GM13976 (cell line): Measurements from ENCODE around the gene CCNH.

Source experiments
- DNase-seq: peaks from one replicate; pipeline ENCODE4 v3.0.0; 2012; ENCODE audit warnings: low spot score
- in situ Hi-C: fragments of 300-500 bp; cut with MboI; formaldehyde crosslinking; loops from one replicate; pipeline ENCODE4 v1.12.0; 2022; ENCODE audit warnings: low sequenced_read_pairs, mixed read lengths, inconsistent platforms; ENCODE audit not compliant: unreplicated experiment
- TF ChIP-seq, protein P1 (sequence below): IDR thresholded peaks from 2 replicates; pipeline ENCODE4 v1.5.1; 2012; ENCODE audit warnings: borderline replicate concordance, mild to moderate bottlenecking; ENCODE audit not compliant: insufficient read depth; ENCODE audit errors: extremely low read depth, missing control alignments, control extremely low read depth

The CCNH gene

GRCh38 chr5:87360132-87360531 is 52.6 kb downstream of the CCNH start:
- TF ChIP-seq, protein P1, sequence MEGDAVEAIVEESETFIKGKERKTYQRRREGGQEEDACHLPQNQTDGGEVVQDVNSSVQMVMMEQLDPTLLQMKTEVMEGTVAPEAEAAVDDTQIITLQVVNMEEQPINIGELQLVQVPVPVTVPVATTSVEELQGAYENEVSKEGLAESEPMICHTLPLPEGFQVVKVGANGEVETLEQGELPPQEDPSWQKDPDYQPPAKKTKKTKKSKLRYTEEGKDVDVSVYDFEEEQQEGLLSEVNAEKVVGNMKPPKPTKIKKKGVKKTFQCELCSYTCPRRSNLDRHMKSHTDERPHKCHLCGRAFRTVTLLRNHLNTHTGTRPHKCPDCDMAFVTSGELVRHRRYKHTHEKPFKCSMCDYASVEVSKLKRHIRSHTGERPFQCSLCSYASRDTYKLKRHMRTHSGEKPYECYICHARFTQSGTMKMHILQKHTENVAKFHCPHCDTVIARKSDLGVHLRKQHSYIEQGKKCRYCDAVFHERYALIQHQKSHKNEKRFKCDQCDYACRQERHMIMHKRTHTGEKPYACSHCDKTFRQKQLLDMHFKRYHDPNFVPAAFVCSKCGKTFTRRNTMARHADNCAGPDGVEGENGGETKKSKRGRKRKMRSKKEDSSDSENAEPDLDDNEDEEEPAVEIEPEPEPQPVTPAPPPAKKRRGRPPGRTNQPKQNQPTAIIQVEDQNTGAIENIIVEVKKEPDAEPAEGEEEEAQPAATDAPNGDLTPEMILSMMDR, result no peak
- in situ Hi-C loops, result no loop called here
- no peak for DNase-seq

GRCh38 chr5:87359106-87359505 is 53.6 kb downstream of the CCNH start:
- no peak for DNase-seq
- in situ Hi-C loops, result no loop called here
- TF ChIP-seq, protein P1, result no peak

GRCh38 chr5:87354496-87354895 is 58.2 kb downstream of the CCNH start:
- no peak for DNase-seq
- in situ Hi-C loops, result no loop called here
- TF ChIP-seq, protein P1, result no peak

GRCh38 chr5:87347841-87348240 is 64.9 kb downstream of the CCNH start:
- DNase-seq, result no peak
- TF ChIP-seq, protein P1, result no peak
- in situ Hi-C loops, result loop anchor here (10.0 kb wide), 1 partner anchor 233 kb away; no protein-coding TSS in a partner anchor

DNA sequence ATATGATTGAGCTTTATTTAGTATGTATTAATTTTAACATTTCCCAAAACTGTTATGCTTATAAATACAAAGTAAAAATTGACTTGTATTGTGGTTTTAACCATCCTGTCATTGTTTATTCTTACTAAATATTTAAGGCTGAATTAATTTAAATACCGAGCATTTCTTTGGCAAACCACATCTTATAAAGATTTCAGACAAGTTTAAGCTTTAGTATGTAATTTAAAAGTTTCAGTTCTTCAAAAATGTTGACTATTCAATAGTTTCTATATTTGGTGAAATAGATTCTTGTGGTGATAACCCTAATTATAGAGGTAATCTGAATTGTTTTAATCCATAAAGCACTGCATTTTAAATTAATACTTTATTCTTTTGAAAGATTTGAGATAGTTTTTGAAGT is 65.5 kb downstream of the CCNH start:
- DNase-seq, result no peak
- TF ChIP-seq, protein P1, result no peak
- in situ Hi-C loops, result loop anchor here (10.0 kb wide), 1 partner anchor 232 kb away; no protein-coding TSS in a partner anchor
